DND-41 (cell line): Measurements from ENCODE around the gene NEGR1.

Source experiments
- CTCF ChIP-seq: IDR thresholded peaks from 2 replicates; pipeline ENCODE4 v1.5.1; 2012; ENCODE audit warnings: borderline replicate concordance, low read length, moderate library complexity, mild to moderate bottlenecking; ENCODE audit not compliant: poor library complexity, severe bottlenecking; ENCODE audit errors: extremely low read depth
- EZH2 ChIP-seq: IDR thresholded peaks from 3 replicates; pipeline ENCODE4 v1.6.1; 2012; ENCODE audit warnings: borderline replicate concordance, low read depth, mild to moderate bottlenecking, moderate library complexity, low read length, inconsistent platforms; ENCODE audit not compliant: severe bottlenecking

GRCh38 chr1:71850936-71851335 lies 431.4 kb downstream of the NEGR1 start:
- TF ChIP-seq EZH2: no peak
- TF ChIP-seq CTCF: no peak
